Limb (tissue), 2 donors: ENCODE results near the gene BANF1.

Experiments
- DNase-seq, 2 donors: peaks; one replicate each; pipeline ENCODE4 v3.0.0-alpha.2; 2016; ENCODE audit errors: extremely low spot score in 2 of 2

BANF1 gene

GRCh38 chr11:66001942-66002647, at the start of gene BANF1, which contains the start of gene EIF1AD:
Gene BANF1, plus strand, starts transcription at chr11:66002503. Its CDS starts 748 bp downstream, at chr11:66003251.
Gene EIF1AD, minus strand, starts transcription at chr11:66002157. Its CDS starts 1,768 bp downstream, at chr11:66000389.
- peak; percentile 95 to 98 for DNase-seq

GRCh38 chr11:65953471-65953870, 48.8 kb upstream of the BANF1 start:
- DNase-seq, result no peak

- DNase-seq, result no peak
Measured at GRCh38 chr11:65954771-65955170, 47.5 kb upstream of the BANF1 start.

- DNase-seq, result no peak
Measured at GRCh38 chr11:65958291-65958690, 44.0 kb upstream of the BANF1 start.

GRCh38 chr11:65958774-65959420, 43.4 kb upstream of the BANF1 start:
- no peak for DNase-seq

GRCh38 chr11:65960824-65961266, 41.5 kb upstream of the BANF1 start:
- no peak for DNase-seq

- peak; percentile 97 to 99 for DNase-seq
Measured at GRCh38 chr11:65961267-65962140, 40.8 kb upstream of the BANF1 start, which contains the start of gene SART1. Gene SART1, plus strand, starts transcription at chr11:65961734. Its CDS starts 47 bp downstream, at chr11:65961781.

GRCh38 chr11:65962141-65962564, 40.1 kb upstream of the BANF1 start:
- DNase-seq, result no peak

GRCh38 chr11:65964906-65965305, 37.4 kb upstream of the BANF1 start:
- DNase-seq, result no peak

GRCh38 chr11:65965986-65966762, 36.1 kb upstream of the BANF1 start:
- no peak for DNase-seq

GRCh38 chr11:65967329-65967934, 34.9 kb upstream of the BANF1 start:
- DNase-seq, result no peak

- no peak for DNase-seq
Measured at GRCh38 chr11:65968600-65969482, 33.5 kb upstream of the BANF1 start.

- DNase-seq, result no peak
Measured at GRCh38 chr11:65972116-65972515, 30.2 kb upstream of the BANF1 start.

- DNase-seq, result no peak
Measured at GRCh38 chr11:65973439-65974110, 28.7 kb upstream of the BANF1 start.

GRCh38 chr11:65975771-65976170, 26.5 kb upstream of the BANF1 start:
- no peak for DNase-seq

- DNase-seq, result no peak
Measured at GRCh38 chr11:65976216-65977176, 25.8 kb upstream of the BANF1 start.

GRCh38 chr11:65977621-65978390, 24.5 kb upstream of the BANF1 start:
- no peak for DNase-seq
